ENCODE data around the gene GPR152.

DNA sequence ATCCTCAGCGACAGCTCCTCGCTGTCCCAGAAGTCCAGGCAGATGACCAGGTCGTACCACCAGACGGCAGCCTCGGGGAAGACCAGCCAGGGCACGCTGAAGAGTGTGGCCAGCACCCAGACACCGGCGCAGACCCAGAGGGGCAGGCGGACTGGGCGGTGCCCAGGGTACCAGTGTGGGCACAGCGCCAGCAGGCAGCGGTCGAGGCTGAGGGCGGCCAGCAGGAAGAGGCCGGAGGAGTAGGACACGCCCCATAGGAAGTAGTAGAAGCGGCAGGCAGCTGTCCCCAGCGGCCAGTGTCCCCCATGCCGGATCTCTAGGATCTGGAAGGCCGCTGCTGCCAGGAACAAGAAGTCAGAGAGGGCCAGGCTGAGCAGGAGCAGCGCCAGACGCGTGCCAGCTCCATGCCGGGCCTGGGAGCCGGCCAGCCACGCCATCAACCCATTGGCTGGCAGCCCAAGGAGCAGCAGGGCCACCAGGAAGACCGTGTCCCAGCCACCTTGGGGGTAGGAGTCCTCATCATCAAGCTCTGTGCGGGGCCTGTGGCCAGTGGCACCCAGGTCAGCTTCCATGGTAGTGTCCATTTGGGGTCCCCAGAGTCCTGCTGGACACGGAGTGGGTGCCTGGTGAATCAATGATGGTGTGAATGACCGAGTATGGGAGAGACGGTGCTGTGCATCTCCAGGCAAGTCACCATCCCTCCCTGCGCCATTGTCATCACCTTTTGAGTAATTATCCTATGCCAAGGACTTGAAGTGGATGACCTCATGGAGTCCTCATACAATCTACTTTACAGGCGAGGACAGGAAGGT, at the start of gene GPR152:
- TF ChIP-seq, protein P1, sequence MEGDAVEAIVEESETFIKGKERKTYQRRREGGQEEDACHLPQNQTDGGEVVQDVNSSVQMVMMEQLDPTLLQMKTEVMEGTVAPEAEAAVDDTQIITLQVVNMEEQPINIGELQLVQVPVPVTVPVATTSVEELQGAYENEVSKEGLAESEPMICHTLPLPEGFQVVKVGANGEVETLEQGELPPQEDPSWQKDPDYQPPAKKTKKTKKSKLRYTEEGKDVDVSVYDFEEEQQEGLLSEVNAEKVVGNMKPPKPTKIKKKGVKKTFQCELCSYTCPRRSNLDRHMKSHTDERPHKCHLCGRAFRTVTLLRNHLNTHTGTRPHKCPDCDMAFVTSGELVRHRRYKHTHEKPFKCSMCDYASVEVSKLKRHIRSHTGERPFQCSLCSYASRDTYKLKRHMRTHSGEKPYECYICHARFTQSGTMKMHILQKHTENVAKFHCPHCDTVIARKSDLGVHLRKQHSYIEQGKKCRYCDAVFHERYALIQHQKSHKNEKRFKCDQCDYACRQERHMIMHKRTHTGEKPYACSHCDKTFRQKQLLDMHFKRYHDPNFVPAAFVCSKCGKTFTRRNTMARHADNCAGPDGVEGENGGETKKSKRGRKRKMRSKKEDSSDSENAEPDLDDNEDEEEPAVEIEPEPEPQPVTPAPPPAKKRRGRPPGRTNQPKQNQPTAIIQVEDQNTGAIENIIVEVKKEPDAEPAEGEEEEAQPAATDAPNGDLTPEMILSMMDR (IDR thresholded peaks at IDR 0.05): no peak
- TF ChIP-seq POLR2A (IDR thresholded peaks at IDR 0.05): no peak
